ENCODE results near the gene KCNMA1. TPM values are rescaled to one million over a fixed set of nuclear protein-coding genes. Genes with fewer than 3 reads are reported as not detected.

The KCNMA1 gene
- total and polyA plus RNA-seq, 8 donors, result 2.8 to 21.1 (median 4.3) TPM

DNA sequence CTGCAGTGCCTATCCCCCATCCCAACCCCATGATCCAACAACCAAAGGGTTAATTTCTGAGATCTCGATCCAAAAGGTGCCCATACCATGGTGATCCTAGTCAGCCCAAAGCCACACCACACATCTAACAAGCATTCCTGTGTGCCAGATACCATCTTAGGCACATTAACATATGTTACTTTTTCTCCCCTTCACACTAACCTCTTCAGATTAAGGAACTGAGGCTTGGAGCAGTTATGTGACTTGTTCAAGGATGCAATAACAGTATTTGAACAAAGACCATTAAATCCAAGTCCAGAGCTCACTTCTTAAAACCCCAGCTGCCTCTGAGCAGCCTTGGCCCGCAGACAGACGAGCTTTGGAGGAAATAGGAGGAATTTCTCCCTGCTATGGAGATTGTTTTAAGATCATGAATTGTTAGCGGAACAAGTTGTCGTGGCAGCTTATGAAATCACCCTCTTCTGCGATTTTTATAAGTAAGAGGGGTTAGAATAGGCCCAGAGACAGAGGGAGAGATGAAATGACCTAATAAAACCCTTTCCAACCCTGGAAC is 327.2 kb downstream of the KCNMA1 start:
- Histone ChIP-seq H3K4me1 (no peaks in the 10 kb centered on the region), H3K9me3 (no peaks in the 10 kb centered on the region), H3K36me3 (no peaks in the 10 kb centered on the region), H3K27me3 (peaks cover 0 to 5% of the 10 kb centered on the region in 2 donors), H3K4me3 (no peak overlapping the region), H3K27ac (no peak overlapping the region)
- no peak for TF ChIP-seq CTCF (IDR thresholded peaks at IDR 0.05)
- no peak for ATAC-seq
- intact Hi-C loops (cut with DNase I), result no loop called here
- no peak for DNase-seq

DNA sequence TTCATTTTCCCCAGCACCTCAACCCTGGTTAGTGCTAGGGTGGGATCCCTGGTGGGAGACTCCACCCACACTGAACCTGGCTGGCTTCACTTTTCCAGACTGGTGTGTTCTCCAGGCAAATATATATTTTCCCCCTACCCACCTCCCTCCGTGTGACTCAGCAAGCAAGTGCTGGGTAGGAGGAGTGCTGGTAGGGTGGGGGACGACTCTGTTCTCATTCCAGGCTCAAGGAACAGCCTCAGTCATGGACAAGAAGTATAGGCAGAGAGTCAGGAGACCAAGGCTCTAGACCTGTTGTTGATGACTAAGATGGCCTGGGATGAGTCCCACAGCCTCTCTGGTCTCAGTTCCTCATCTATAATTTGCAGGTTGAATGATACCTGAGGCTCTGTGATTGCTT is 328.1 kb downstream of the KCNMA1 start:
- no peak for DNase-seq
- intact Hi-C loops (cut with DNase I), result no loop called here
- peaks cover 0 to 5% of the 10 kb centered on the region in 2 donors for H3K27me3 ChIP-seq
- H3K27ac ChIP-seq, result no peak overlapping the region
- no peak for ATAC-seq
- no peak overlapping the region for H3K4me3 ChIP-seq
- H3K4me1 ChIP-seq, result no peaks in the 10 kb centered on the region
- no peaks in the 10 kb centered on the region for H3K36me3 ChIP-seq
- TF ChIP-seq CTCF (IDR thresholded peaks at IDR 0.05), result no peak
- no peaks in the 10 kb centered on the region for H3K9me3 ChIP-seq

DNA sequence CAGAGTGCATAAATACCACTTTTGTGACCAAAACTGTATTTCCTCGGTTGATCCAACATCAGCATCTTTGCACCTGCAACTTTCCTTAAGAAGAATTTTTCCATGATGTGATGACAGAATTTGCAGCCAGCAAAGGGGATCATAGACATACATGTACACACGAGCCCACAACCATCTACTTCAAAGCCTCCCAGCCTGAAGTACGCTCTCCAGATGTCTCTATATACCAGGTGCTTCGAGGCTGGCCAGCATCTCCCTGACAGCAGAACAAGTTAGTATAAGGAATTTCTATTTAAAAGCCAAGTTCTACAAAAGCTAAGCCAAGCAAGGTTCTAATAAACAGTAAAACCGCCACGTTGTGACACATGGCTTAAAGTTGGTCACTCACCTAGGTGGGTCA is 328.5 kb downstream of the KCNMA1 start:
- intact Hi-C loops (cut with DNase I), result no loop called here
- no peak for TF ChIP-seq CTCF (IDR thresholded peaks at IDR 0.05)
- Histone ChIP-seq H3K4me1 (no peaks in the 10 kb centered on the region), H3K9me3 (no peaks in the 10 kb centered on the region), H3K27me3 (peaks cover 0 to 5% of the 10 kb centered on the region in 2 donors), H3K36me3 (no peaks in the 10 kb centered on the region), H3K27ac (no peak overlapping the region), H3K4me3 (no peak overlapping the region)
- no peak for ATAC-seq
- no peak for DNase-seq

DNA sequence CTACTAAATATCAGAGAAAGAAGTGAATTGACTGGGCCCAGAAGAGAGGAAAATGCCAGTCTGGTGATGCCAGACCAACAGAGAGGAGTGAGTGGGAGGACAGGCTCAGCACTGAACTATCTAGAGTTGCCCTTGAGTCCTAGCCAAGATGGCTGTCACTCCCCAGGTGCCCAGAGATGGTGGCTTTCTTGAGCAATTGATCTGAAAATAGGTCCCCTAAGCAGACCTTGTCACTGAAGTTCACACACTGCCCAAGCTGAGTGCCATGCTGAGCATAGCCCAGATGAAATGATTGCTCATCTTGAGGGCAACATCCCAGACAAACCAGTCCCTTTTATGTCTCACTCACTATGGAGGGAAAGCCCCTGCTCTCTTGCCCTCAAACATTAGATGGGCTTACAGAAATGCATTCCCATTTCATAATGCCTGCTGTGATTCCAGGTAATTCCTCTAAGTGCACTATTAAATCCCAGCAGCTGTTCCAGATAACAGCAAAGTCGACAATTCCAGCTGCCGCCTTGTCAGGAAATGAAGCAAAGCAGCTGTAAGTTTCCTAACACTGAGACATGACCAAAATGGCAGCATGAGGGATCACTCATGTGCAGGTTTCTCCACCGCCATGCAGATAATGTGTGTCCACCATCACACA is 329.4 kb downstream of the KCNMA1 start:
- no peaks in the 10 kb centered on the region for H3K36me3 ChIP-seq
- H3K4me3 ChIP-seq, result no peak overlapping the region
- TF ChIP-seq CTCF (IDR thresholded peaks at IDR 0.05), result no peak
- no peaks in the 10 kb centered on the region for H3K4me1 ChIP-seq
- ATAC-seq, result no peak
- peaks cover 0 to 5% of the 10 kb centered on the region in 2 donors for H3K27me3 ChIP-seq
- DNase-seq, result no peak
- intact Hi-C loops (cut with DNase I), result no loop called here
- H3K9me3 ChIP-seq, result no peaks in the 10 kb centered on the region
- no peak overlapping the region for H3K27ac ChIP-seq

DNA sequence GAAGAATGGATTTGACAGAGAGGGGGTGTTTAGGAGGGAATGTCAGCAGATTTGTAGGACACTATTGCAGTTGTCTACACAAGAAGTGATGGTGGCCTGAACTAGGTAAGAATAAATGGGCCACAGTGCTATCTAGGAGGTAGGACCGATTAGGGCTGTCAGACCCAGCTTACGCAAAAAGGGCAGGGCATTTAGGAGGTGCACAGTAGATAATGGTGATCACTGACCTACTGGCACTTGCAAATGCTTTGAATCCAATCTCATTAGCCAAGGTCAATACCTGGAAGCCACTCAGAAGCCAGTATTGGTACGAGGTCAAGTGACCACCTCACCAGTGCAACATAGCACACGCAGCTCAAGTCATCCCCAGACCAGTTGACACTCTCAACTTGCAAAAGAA is 330.9 kb downstream of the KCNMA1 start:
- Histone ChIP-seq H3K36me3 (no peaks in the 10 kb centered on the region), H3K27me3 (peaks cover 0 to 5% of the 10 kb centered on the region in 2 donors), H3K27ac (no peak overlapping the region), H3K4me3 (no peak overlapping the region), H3K9me3 (no peaks in the 10 kb centered on the region), H3K4me1 (no peaks in the 10 kb centered on the region)
- TF ChIP-seq CTCF (IDR thresholded peaks at IDR 0.05), result no peak
- ATAC-seq (no peak), DNase-seq (no peak)
- intact Hi-C loops (cut with DNase I), result no loop called here

Measured in left lung (tissue), 10 donors.